Measurements from ENCODE around the gene PNMT. TPM values are rescaled to one million over a fixed set of nuclear protein-coding genes. Genes with fewer than 3 reads are reported as not detected.

Gene PNMT
- total RNA-seq, 1 donor from 2014 or later = not detected

DNA sequence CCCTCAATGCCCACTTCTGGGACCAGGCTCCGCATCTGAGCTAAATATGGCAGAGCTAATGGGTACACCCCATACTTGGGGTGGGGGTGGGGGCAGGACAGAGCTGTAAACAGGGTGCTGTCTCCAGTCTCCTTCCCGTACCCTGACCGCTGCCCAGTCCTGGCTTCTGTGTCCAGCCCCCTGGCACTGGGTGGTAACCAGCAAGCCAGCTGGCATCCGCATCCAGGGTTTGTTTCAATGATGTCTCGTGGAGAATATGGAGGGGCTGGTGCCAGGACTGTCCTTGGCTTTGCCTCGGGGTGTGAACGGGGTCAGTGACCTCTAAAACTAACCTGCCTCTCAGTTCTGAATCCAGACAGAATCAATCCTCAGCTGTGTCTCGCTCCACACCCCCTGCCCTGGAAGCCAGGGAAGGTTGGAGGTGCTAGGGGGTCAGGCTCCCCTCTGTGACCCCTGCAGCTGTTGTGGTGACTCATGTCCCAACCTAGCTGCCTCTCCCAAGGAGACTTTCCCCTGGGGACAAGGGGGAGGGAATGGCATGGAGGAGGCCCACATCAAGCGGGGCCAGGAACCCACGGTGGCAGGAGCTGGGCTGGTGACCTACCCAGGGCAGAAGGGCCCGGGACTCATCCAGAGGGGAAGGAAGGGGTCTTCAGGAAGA is 1.5 kb upstream of the PNMT start:
- peaks cover 4% of the 10 kb centered on the region for H3K36me3 ChIP-seq (ENCODE audit: control insufficient read depth, insufficient read depth, low read length)
- TF ChIP-seq, protein P1, sequence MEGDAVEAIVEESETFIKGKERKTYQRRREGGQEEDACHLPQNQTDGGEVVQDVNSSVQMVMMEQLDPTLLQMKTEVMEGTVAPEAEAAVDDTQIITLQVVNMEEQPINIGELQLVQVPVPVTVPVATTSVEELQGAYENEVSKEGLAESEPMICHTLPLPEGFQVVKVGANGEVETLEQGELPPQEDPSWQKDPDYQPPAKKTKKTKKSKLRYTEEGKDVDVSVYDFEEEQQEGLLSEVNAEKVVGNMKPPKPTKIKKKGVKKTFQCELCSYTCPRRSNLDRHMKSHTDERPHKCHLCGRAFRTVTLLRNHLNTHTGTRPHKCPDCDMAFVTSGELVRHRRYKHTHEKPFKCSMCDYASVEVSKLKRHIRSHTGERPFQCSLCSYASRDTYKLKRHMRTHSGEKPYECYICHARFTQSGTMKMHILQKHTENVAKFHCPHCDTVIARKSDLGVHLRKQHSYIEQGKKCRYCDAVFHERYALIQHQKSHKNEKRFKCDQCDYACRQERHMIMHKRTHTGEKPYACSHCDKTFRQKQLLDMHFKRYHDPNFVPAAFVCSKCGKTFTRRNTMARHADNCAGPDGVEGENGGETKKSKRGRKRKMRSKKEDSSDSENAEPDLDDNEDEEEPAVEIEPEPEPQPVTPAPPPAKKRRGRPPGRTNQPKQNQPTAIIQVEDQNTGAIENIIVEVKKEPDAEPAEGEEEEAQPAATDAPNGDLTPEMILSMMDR (IDR thresholded peaks at IDR 0.05; ENCODE audit: insufficient read depth, low read length, severe bottlenecking) = no peak
- H3K27me3 ChIP-seq (ENCODE audit: control insufficient read depth, insufficient read depth, low read length) = peaks cover 23% of the 10 kb centered on the region
- no peak for DNase-seq (ENCODE audit: low read depth)
- no peak overlapping the region for H3K4me3 ChIP-seq (ENCODE audit: low read depth, low read length)
- no peak for FAIRE-seq

DNA sequence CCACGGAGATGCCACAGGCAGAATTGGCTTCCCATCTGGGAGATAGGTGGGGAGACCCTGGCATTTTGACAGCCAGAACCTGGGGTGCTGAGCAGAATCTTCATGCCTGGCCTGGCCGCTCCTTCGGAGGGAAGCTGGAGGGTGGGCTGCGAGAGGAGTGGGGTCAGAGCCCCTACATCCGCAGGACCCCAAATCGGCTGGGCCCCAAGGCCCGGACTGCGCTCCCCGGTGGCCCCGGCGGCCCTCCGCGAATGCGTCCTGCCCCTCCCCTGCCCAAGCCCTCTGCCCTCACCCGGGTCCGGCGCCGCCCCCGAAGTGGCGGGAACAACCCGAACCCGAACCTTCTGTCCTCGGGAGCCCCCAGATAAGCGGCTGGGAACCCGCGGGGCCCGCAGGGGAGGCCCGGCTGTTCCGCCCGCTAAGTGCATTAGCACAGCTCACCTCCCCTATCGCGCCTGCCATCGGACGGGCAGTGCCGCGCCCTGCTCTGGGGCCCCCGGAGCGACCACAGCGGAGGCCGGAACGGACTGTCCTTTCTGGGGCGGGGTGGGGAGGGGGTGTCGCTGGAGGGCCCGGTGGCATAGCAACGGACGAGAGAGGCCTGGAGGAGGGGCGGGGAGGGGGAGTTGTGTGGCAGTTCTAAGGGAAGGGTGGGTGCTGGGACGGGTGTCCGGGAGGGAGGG is 850 bp upstream of the PNMT start:
- Histone ChIP-seq H3K27me3 (ENCODE audit: control insufficient read depth, insufficient read depth, low read length) (peaks cover 23% of the 10 kb centered on the region), H3K4me3 (ENCODE audit: low read depth, low read length) (no peak overlapping the region), H3K36me3 (ENCODE audit: control insufficient read depth, insufficient read depth, low read length) (peaks cover 3% of the 10 kb centered on the region)
- FAIRE-seq (no peak), DNase-seq (ENCODE audit: low read depth) (no peak)
- TF ChIP-seq, protein P1 (IDR thresholded peaks at IDR 0.05; ENCODE audit: insufficient read depth, low read length, severe bottlenecking) = no peak

DNA sequence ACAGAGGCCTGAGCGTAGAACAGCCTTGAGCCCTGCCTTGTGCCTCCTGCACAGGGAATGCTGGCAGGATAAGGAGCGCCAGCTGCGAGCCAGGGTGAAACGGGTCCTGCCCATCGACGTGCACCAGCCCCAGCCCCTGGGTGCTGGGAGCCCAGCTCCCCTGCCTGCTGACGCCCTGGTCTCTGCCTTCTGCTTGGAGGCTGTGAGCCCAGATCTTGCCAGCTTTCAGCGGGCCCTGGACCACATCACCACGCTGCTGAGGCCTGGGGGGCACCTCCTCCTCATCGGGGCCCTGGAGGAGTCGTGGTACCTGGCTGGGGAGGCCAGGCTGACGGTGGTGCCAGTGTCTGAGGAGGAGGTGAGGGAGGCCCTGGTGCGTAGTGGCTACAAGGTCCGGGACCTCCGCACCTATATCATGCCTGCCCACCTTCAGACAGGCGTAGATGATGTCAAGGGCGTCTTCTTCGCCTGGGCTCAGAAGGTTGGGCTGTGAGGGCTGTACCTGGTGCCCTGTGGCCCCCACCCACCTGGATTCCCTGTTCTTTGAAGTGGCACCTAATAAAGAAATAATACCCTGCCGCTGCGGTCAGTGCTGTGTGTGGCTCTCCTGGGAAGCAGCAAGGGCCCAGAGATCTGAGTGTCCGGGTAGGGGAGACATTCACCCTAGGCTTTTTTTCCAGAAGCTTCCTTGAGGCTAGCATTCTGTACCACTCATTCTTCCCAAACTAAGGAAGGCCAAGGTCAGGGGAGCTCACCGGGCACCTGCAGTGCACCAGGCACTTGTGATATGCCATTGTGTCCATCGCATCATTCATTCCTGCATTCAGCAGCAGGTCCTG is 1.9 kb downstream of the PNMT start:
- Histone ChIP-seq H3K27me3 (ENCODE audit: control insufficient read depth, insufficient read depth, low read length) (peaks cover 23% of the 10 kb centered on the region), H3K36me3 (ENCODE audit: control insufficient read depth, insufficient read depth, low read length) (no peaks in the 10 kb centered on the region), H3K4me3 (ENCODE audit: low read depth, low read length) (no peak overlapping the region)
- TF ChIP-seq, protein P1 (IDR thresholded peaks at IDR 0.05; ENCODE audit: insufficient read depth, low read length, severe bottlenecking) = no peak
- DNase-seq (ENCODE audit: low read depth) (no peak), FAIRE-seq (no peak)

DNA sequence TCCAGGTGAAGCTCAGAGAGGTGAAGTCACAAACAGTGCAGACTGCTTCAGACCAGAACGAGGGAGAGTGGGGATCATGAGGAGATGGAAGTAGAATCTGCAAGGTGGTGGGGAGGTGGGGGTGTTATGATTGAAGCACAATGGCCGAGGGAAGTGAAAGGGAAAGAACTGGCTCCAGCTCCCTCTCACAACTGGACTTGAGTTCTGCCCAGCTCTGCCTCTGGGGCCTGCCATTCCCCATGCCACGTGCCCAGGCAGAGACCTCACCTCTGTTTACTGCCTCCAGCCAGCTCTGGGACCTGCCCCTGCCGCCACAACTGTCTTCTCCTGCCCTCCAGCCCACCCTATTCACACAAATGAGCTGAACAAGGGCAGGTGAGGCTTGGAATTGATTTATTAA is 2.5 kb downstream of the PNMT start:
- DNase-seq (ENCODE audit: low read depth) (no peak), FAIRE-seq (peak; percentile 28)
- no peaks in the 10 kb centered on the region for H3K36me3 ChIP-seq (ENCODE audit: control insufficient read depth, insufficient read depth, low read length)
- H3K27me3 ChIP-seq (ENCODE audit: control insufficient read depth, insufficient read depth, low read length) = peaks cover 23% of the 10 kb centered on the region
- H3K4me3 ChIP-seq (ENCODE audit: low read depth, low read length) = no peak overlapping the region
- TF ChIP-seq, protein P1 (IDR thresholded peaks at IDR 0.05; ENCODE audit: insufficient read depth, low read length, severe bottlenecking) = no peak

DNA sequence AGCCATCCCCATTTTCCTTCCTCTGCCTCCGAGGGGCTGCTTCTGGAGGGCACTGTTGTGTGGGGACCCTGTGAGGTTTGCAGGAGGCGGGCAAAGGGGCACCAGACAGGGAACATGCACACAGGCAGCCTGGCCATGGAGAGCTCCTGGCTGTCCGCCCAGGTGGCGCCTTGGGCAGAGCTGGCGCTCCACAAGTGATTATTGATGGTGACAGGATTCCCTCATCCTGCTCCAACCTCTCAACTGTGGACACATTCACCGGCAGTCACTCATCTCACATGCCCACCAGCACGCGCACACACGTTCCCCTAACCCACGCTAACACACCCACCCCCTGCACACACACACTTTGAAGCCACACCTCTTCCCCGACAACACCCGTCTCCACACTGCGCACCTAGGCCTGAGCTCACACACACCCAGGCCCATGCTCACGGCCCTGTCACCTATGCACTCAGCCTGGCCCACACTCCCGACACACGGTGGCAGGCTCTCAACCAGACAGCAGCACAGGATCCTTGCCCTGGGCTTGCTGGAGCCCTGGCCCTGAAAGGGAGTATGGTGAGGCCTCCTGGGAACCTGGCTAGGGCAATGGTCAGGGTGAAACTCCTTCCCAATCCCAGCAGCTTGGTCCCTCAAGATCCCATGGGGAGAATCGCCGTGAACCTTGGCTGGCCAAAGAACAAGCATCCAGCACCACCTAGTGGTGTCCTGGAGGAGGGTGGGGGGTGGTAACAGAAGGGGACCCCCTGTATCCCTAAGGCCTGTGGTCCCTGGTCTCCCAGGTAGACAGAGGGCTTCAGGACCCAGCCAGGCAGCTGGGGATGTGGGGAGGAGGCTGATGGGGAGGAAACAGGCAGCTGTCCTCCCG is 3.6 kb downstream of the PNMT start:
- H3K4me3 ChIP-seq (ENCODE audit: low read depth, low read length) = no peak overlapping the region
- peaks cover 17% of the 10 kb centered on the region for H3K27me3 ChIP-seq (ENCODE audit: control insufficient read depth, insufficient read depth, low read length)
- no peaks in the 10 kb centered on the region for H3K36me3 ChIP-seq (ENCODE audit: control insufficient read depth, insufficient read depth, low read length)
- FAIRE-seq (peak; percentile 72), DNase-seq (ENCODE audit: low read depth) (peak; percentile 30)
- TF ChIP-seq, protein P1 (IDR thresholded peaks at IDR 0.05; ENCODE audit: insufficient read depth, low read length, severe bottlenecking) = peak; percentile 66
